Stimulated activated CD4-positive, alpha-beta T cell treated with anti-CD3 and anti-CD28 coated beads, Interleukin-2, amount 100 ng/mL, for 48 hours (primary cell): Measurements from ENCODE around the gene UBE2Q1.
"Not testable (repeated sequence)": the region's sequence is repeated elsewhere in the genome, so short reads cannot be mapped to it uniquely, and the experiment has no call there.

Source experiments
- DNase-seq, 2 donors: peaks; one replicate each; pipeline ENCODE4 v3.0.0-alpha.2; 2020

UBE2Q1 gene

GRCh38 chr1:154549202-154549770 is 9.2 kb downstream of the UBE2Q1 start:
- no peak for DNase-seq

- DNase-seq = no peak
Observed at GRCh38 chr1:154548028-154548427, 10.4 kb downstream of the UBE2Q1 start.

GRCh38 chr1:154547105-154547732 is 11.2 kb downstream of the UBE2Q1 start:
- DNase-seq = no peak

GRCh38 chr1:154546264-154547063 is 12.0 kb downstream of the UBE2Q1 start:
- DNase-seq = peak; percentile 54 to 62

GRCh38 chr1:154541231-154541630 is 17.2 kb downstream of the UBE2Q1 start:
- DNase-seq = no peak

GRCh38 chr1:154539486-154540483 is 18.7 kb downstream of the UBE2Q1 start:
- DNase-seq = no peak

- DNase-seq = no peak
Observed at GRCh38 chr1:154536570-154536969, 21.9 kb downstream of the UBE2Q1 start.

- DNase-seq = no peak
Observed at GRCh38 chr1:154533952-154534844, 24.3 kb downstream of the UBE2Q1 start.

- DNase-seq = not testable (repeated sequence)
Observed at GRCh38 chr1:154531950-154532349, 26.5 kb downstream of the UBE2Q1 start.

GRCh38 chr1:154529308-154529707 is 29.2 kb downstream of the UBE2Q1 start:
- no peak for DNase-seq

GRCh38 chr1:154527192-154527591 is 31.3 kb downstream of the UBE2Q1 start:
- no peak for DNase-seq

- DNase-seq = no peak
Observed at GRCh38 chr1:154524881-154525280, 33.6 kb downstream of the UBE2Q1 start.

- DNase-seq = no peak
Observed at GRCh38 chr1:154521695-154522094, 36.8 kb downstream of the UBE2Q1 start.

- DNase-seq = no peak
Observed at GRCh38 chr1:154520333-154520732, 38.1 kb downstream of the UBE2Q1 start.

- no peak for DNase-seq
Observed at GRCh38 chr1:154519591-154519991, 38.9 kb downstream of the UBE2Q1 start.

GRCh38 chr1:154517661-154518060 is 40.8 kb downstream of the UBE2Q1 start:
- no peak for DNase-seq

- DNase-seq = no peak
Observed at GRCh38 chr1:154514066-154514553, 44.4 kb downstream of the UBE2Q1 start.

GRCh38 chr1:154512760-154513159 is 45.7 kb downstream of the UBE2Q1 start:
- no peak for DNase-seq

GRCh38 chr1:154503898-154504297 is 54.6 kb downstream of the UBE2Q1 start:
- no peak for DNase-seq

GRCh38 chr1:154502744-154503115 is 55.7 kb downstream of the UBE2Q1 start:
- DNase-seq = no peak

GRCh38 chr1:154502066-154502743 is 56.3 kb downstream of the UBE2Q1 start, which contains the start of the genes SHE and TDRD10:
TSS of gene SHE (minus strand) at chr1:154502412. CDS start at chr1:154502026, 386 bp downstream.
TSS of gene TDRD10 (plus strand) at chr1:154502219. CDS start at chr1:154506904, 4,685 bp downstream.
- DNase-seq = no peak
